ENCODE data around the gene HELZ. TPM values are rescaled to one million over a fixed set of nuclear protein-coding genes. Genes with fewer than 3 reads are reported as not detected.
A peak's percentile ranks its signal among the peaks of the same experiment; 100 is the strongest.

The HELZ gene
- total and polyA plus RNA-seq, 8 donors: 27.2 to 64.6 (median 37.3) TPM

- ATAC-seq: no peak
- H3K36me3 ChIP-seq: peaks cover 0 to 36% of the 10 kb centered on the region in 2 donors
- TF ChIP-seq, protein P1, sequence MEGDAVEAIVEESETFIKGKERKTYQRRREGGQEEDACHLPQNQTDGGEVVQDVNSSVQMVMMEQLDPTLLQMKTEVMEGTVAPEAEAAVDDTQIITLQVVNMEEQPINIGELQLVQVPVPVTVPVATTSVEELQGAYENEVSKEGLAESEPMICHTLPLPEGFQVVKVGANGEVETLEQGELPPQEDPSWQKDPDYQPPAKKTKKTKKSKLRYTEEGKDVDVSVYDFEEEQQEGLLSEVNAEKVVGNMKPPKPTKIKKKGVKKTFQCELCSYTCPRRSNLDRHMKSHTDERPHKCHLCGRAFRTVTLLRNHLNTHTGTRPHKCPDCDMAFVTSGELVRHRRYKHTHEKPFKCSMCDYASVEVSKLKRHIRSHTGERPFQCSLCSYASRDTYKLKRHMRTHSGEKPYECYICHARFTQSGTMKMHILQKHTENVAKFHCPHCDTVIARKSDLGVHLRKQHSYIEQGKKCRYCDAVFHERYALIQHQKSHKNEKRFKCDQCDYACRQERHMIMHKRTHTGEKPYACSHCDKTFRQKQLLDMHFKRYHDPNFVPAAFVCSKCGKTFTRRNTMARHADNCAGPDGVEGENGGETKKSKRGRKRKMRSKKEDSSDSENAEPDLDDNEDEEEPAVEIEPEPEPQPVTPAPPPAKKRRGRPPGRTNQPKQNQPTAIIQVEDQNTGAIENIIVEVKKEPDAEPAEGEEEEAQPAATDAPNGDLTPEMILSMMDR (IDR thresholded peaks at IDR 0.05): no peak
- no peaks in the 10 kb centered on the region for H3K4me1 ChIP-seq
- intact Hi-C loops (cut with DNase I): no loop called here
- H3K9me3 ChIP-seq: no peaks in the 10 kb centered on the region
- DNase-seq: no peak
- no peak overlapping the region for H3K4me3 ChIP-seq
- no peak overlapping the region for H3K27ac ChIP-seq
- H3K27me3 ChIP-seq: no peaks in the 10 kb centered on the region
Observed at GRCh38 chr17:67156269-67157199, 88.5 kb downstream of the HELZ start.

DNA sequence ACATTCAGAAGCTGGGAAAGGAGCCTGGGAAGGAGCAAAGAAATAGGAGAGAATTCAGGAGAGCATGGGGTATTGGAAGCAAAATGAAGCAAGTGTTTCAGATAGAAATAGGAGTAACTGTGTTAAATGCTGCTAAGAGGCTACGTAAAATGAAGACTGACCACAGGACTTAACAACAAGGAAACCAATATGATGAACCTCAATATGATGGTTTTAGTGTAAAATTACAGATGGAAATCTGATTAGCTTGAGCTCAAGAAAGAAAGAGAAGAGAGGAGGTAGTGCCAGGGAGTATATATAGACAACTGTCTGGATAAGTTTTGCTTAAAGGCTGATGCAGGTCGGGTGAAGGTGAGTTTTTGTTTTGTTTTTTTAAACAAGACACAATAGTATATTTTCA is 92.2 kb downstream of the HELZ start:
- intact Hi-C loops (cut with DNase I): no loop called here
- Histone ChIP-seq H3K36me3 (peaks cover 0 to 45% of the 10 kb centered on the region in 2 donors), H3K4me1 (no peaks in the 10 kb centered on the region), H3K27ac (no peak overlapping the region), H3K27me3 (no peaks in the 10 kb centered on the region), H3K9me3 (no peaks in the 10 kb centered on the region), H3K4me3 (no peak overlapping the region)
- DNase-seq (no peak), ATAC-seq (no peak)
- TF ChIP-seq, protein P1 (IDR thresholded peaks at IDR 0.05): no peak

GRCh38 chr17:67151717-67152116 is 93.3 kb downstream of the HELZ start:
- H3K9me3 ChIP-seq: no peaks in the 10 kb centered on the region
- H3K27me3 ChIP-seq: no peaks in the 10 kb centered on the region
- intact Hi-C loops (cut with DNase I): no loop called here
- no peak overlapping the region for H3K4me3 ChIP-seq
- peaks cover 0 to 49% of the 10 kb centered on the region in 2 donors for H3K36me3 ChIP-seq
- TF ChIP-seq, protein P1 (IDR thresholded peaks at IDR 0.05): no peak
- no peak overlapping the region for H3K27ac ChIP-seq
- DNase-seq (no peak), ATAC-seq (peak; percentile 21)
- no peaks in the 10 kb centered on the region for H3K4me1 ChIP-seq

DNA sequence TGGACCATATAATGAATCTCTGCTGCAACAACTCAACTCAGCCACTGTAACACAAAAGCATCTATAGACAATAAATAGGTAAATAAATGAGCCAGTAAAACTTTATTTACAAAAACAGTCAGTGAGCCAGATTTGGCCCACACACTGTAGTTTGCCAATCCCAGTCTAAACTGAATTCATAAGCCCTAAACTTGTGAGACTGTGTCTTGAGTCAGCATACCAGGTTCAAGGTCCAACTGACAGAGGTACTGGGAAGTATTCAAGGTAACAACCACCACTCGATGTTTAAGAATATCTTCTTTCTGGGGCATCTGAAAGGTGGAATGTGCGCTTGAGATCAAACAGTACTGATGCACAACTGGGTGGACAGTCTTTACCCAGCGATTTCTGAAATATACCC is 94.2 kb downstream of the HELZ start:
- H3K9me3 ChIP-seq: no peaks in the 10 kb centered on the region
- H3K4me1 ChIP-seq: no peaks in the 10 kb centered on the region
- TF ChIP-seq, protein P1 (IDR thresholded peaks at IDR 0.05): no peak
- ATAC-seq (no peak), DNase-seq (no peak)
- intact Hi-C loops (cut with DNase I): no loop called here
- H3K27ac ChIP-seq: no peak overlapping the region
- no peak overlapping the region for H3K4me3 ChIP-seq
- H3K36me3 ChIP-seq: peaks cover 0 to 52% of the 10 kb centered on the region in 2 donors
- no peaks in the 10 kb centered on the region for H3K27me3 ChIP-seq

DNA sequence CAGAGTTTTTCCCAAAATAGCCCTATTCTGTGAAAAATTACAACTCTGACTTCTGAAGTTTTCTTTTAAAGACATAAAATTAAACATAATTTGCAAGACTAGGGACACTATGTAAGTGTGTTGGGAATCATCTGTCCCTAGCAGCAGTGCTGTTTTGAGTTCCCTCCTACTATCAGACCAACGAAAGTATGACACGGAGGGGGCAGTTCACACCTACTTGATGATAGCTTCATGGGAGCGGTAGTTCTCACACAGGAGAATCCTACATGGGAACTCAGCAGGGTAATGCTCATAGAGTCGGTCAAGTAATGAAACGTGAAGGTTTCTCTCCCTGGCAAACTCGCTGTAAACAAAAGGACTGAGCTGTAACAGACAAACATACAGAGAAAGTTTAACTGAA is 96.6 kb downstream of the HELZ start:
- Histone ChIP-seq H3K27ac (no peak overlapping the region), H3K9me3 (no peaks in the 10 kb centered on the region), H3K4me1 (no peaks in the 10 kb centered on the region), H3K4me3 (no peak overlapping the region), H3K36me3 (peaks cover 0 to 77% of the 10 kb centered on the region in 2 donors), H3K27me3 (no peaks in the 10 kb centered on the region)
- no peak for DNase-seq
- no peak for ATAC-seq
- TF ChIP-seq, protein P1 (IDR thresholded peaks at IDR 0.05): no peak
- intact Hi-C loops (cut with DNase I): no loop called here

Data from left lung (tissue), 10 donors.